ENCODE results near the gene NUF2. TPM values are rescaled to one million over a fixed set of nuclear protein-coding genes. Genes with fewer than 3 reads are reported as not detected.

The NUF2 gene
- total and polyA plus RNA-seq, 2 donors (not counting 1 experiment from before 2014, with no cell fraction given), result 4.6 to 6.5 TPM

GRCh38 chr1:163372576-163372975 is 50.8 kb downstream of the NUF2 start:
- Histone ChIP-seq H3K9me3 (ENCODE audit: control insufficient read depth, insufficient read depth, low read depth, low read length) (no peaks in the 10 kb centered on the region), H3K27me3 (ENCODE audit: control insufficient read depth, insufficient read depth, low read length) (peaks cover 3% of the 10 kb centered on the region), H2AFZ (ENCODE audit: low read length) (no peak overlapping the region), H3K4me3 (replicated peaks in 1 of 4; ENCODE audit: control extremely low read depth in 1 of 4, insufficient read depth in 1 of 4, low read depth in 3 of 4, low read length in 4 of 4) (no peak overlapping the region), H3K27ac (ENCODE audit: insufficient read depth, low read length) (no peak overlapping the region), H3K4me2 (ENCODE audit: extremely low read depth, insufficient read depth, low read length) (no peak overlapping the region), H3K4me1 (ENCODE audit: control insufficient read depth, extremely low read depth, insufficient read depth, low read length) (no peaks in the 10 kb centered on the region), H3K79me2 (ENCODE audit: control insufficient read depth, insufficient read depth, low read length) (no peaks in the 10 kb centered on the region), H4K20me1 (ENCODE audit: control insufficient read depth, extremely low read depth, insufficient read depth, low read length) (no peaks in the 10 kb centered on the region), H3K36me3 (ENCODE audit: control insufficient read depth, insufficient read depth, low read length) (no peaks in the 10 kb centered on the region), H3K9ac (ENCODE audit: insufficient read depth, low read length) (no peak overlapping the region)
- no peak for DNase-seq (ENCODE audit: low read depth in 2 of 2)
- TF ChIP-seq EZH2 (IDR thresholded peaks at IDR 0.05; ENCODE audit: low read length, missing control alignments), result no peak
- TF ChIP-seq CTCF (conservative IDR thresholded peaks at IDR 0.05 in 1 of 2, IDR thresholded peaks at IDR 0.05 in 1 of 2; ENCODE audit: low read depth in 1 of 2, low read length in 2 of 2), result no peak

- no peak overlapping the region for H3K9ac ChIP-seq (ENCODE audit: insufficient read depth, low read length)
- no peak for DNase-seq (ENCODE audit: low read depth in 2 of 2)
- no peak overlapping the region for H3K27ac ChIP-seq (ENCODE audit: insufficient read depth, low read length)
- no peak overlapping the region for H3K4me2 ChIP-seq (ENCODE audit: extremely low read depth, insufficient read depth, low read length)
- no peaks in the 10 kb centered on the region for H3K9me3 ChIP-seq (ENCODE audit: control insufficient read depth, insufficient read depth, low read depth, low read length)
- no peaks in the 10 kb centered on the region for H3K27me3 ChIP-seq (ENCODE audit: control insufficient read depth, insufficient read depth, low read length)
- H2AFZ ChIP-seq (ENCODE audit: low read length), result no peak overlapping the region
- H3K36me3 ChIP-seq (ENCODE audit: control insufficient read depth, insufficient read depth, low read length), result no peaks in the 10 kb centered on the region
- H3K79me2 ChIP-seq (ENCODE audit: control insufficient read depth, insufficient read depth, low read length), result no peaks in the 10 kb centered on the region
- H3K4me3 ChIP-seq (replicated peaks in 1 of 4; ENCODE audit: control extremely low read depth in 1 of 4, insufficient read depth in 1 of 4, low read depth in 3 of 4, low read length in 4 of 4), result no peak overlapping the region
- H4K20me1 ChIP-seq (ENCODE audit: control insufficient read depth, extremely low read depth, insufficient read depth, low read length), result peaks cover 1% of the 10 kb centered on the region
- H3K4me1 ChIP-seq (ENCODE audit: control insufficient read depth, extremely low read depth, insufficient read depth, low read length), result no peaks in the 10 kb centered on the region
- no peak for TF ChIP-seq EZH2 (IDR thresholded peaks at IDR 0.05; ENCODE audit: low read length, missing control alignments)
Observed at GRCh38 chr1:163378554-163378953, 56.8 kb downstream of the NUF2 start.

GRCh38 chr1:163379801-163380200 is 58.0 kb downstream of the NUF2 start:
- H4K20me1 ChIP-seq (ENCODE audit: control insufficient read depth, extremely low read depth, insufficient read depth, low read length), result peaks cover 1% of the 10 kb centered on the region
- H3K9ac ChIP-seq (ENCODE audit: insufficient read depth, low read length), result no peak overlapping the region
- no peak for TF ChIP-seq CTCF (conservative IDR thresholded peaks at IDR 0.05 in 1 of 2, IDR thresholded peaks at IDR 0.05 in 1 of 2; ENCODE audit: low read depth in 1 of 2, low read length in 2 of 2)
- no peak for TF ChIP-seq EZH2 (IDR thresholded peaks at IDR 0.05; ENCODE audit: low read length, missing control alignments)
- H3K4me3 ChIP-seq (replicated peaks in 1 of 4; ENCODE audit: control extremely low read depth in 1 of 4, insufficient read depth in 1 of 4, low read depth in 3 of 4, low read length in 4 of 4), result no peak overlapping the region
- H3K36me3 ChIP-seq (ENCODE audit: control insufficient read depth, insufficient read depth, low read length), result no peaks in the 10 kb centered on the region
- no peaks in the 10 kb centered on the region for H3K27me3 ChIP-seq (ENCODE audit: control insufficient read depth, insufficient read depth, low read length)
- H3K9me3 ChIP-seq (ENCODE audit: control insufficient read depth, insufficient read depth, low read depth, low read length), result no peaks in the 10 kb centered on the region
- H2AFZ ChIP-seq (ENCODE audit: low read length), result no peak overlapping the region
- no peak for DNase-seq (ENCODE audit: low read depth in 2 of 2)
- H3K27ac ChIP-seq (ENCODE audit: insufficient read depth, low read length), result no peak overlapping the region
- H3K4me2 ChIP-seq (ENCODE audit: extremely low read depth, insufficient read depth, low read length), result no peak overlapping the region
- H3K79me2 ChIP-seq (ENCODE audit: control insufficient read depth, insufficient read depth, low read length), result no peaks in the 10 kb centered on the region
- H3K4me1 ChIP-seq (ENCODE audit: control insufficient read depth, extremely low read depth, insufficient read depth, low read length), result no peaks in the 10 kb centered on the region

All from fibroblast of lung (primary cell).